Islet of Langerhans (tissue), 1 donor: ENCODE data around the gene AGAP1.

Experiments
- FAIRE-seq: peaks from one replicate; lab custom pipeline; 2011; peaks lifted over from hg19 to GRCh38; lab: Jason Lieb, UNC

Gene AGAP1

GRCh38 chr2:235690809-235691450 lies 197.1 kb downstream of the AGAP1 start:
- FAIRE-seq = no peak

- FAIRE-seq = no peak
Measured at GRCh38 chr2:235692076-235692475, 198.2 kb downstream of the AGAP1 start.

- no peak for FAIRE-seq
Measured at GRCh38 chr2:235692671-235693171, 198.9 kb downstream of the AGAP1 start.

- FAIRE-seq = no peak
Measured at GRCh38 chr2:235693279-235693678, 199.4 kb downstream of the AGAP1 start.

GRCh38 chr2:235694721-235695601 lies 201.1 kb downstream of the AGAP1 start:
- FAIRE-seq = no peak

GRCh38 chr2:235695602-235695895 lies 201.7 kb downstream of the AGAP1 start:
- FAIRE-seq = no peak

- FAIRE-seq = no peak
Measured at GRCh38 chr2:235697041-235697440, 203.2 kb downstream of the AGAP1 start.

GRCh38 chr2:235698028-235698427 lies 204.2 kb downstream of the AGAP1 start:
- FAIRE-seq = no peak

GRCh38 chr2:235698491-235698890 lies 204.6 kb downstream of the AGAP1 start:
- FAIRE-seq = no peak

- no peak for FAIRE-seq
Measured at GRCh38 chr2:235699576-235699975, 205.7 kb downstream of the AGAP1 start.

- no peak for FAIRE-seq
Measured at GRCh38 chr2:235701206-235701981, 207.6 kb downstream of the AGAP1 start.

GRCh38 chr2:235702186-235702585 lies 208.3 kb downstream of the AGAP1 start:
- no peak for FAIRE-seq

- no peak for FAIRE-seq
Measured at GRCh38 chr2:235703711-235704295, 210.0 kb downstream of the AGAP1 start.

- no peak for FAIRE-seq
Measured at GRCh38 chr2:235705296-235705695, 211.5 kb downstream of the AGAP1 start.

GRCh38 chr2:235706506-235706905 lies 212.7 kb downstream of the AGAP1 start:
- no peak for FAIRE-seq

GRCh38 chr2:235707411-235708096 lies 213.7 kb downstream of the AGAP1 start:
- no peak for FAIRE-seq

GRCh38 chr2:235709124-235709813 lies 215.4 kb downstream of the AGAP1 start:
- no peak for FAIRE-seq

- FAIRE-seq = no peak
Measured at GRCh38 chr2:235709969-235710879, 216.4 kb downstream of the AGAP1 start.

- FAIRE-seq = no peak
Measured at GRCh38 chr2:235710933-235711332, 217.1 kb downstream of the AGAP1 start.

- FAIRE-seq = no peak
Measured at GRCh38 chr2:235711527-235711926, 217.7 kb downstream of the AGAP1 start.
